HepG2 (cell line): ENCODE measurements around the gene DUS1L. TPM values are rescaled to one million over a fixed set of nuclear protein-coding genes. Genes with fewer than 3 reads are reported as not detected.
A peak's percentile ranks its signal among the peaks of the same experiment; 100 is the strongest.

ENCODE experiments used
- BRCA1 ChIP-seq: sonication (generic); formaldehyde crosslinking; IDR thresholded peaks from 2 replicates; pipeline ENCODE4 v1.4.0; 2020; ENCODE audit warnings: missing genetic modification reagents
- CBX5 ChIP-seq: sonication (generic); formaldehyde crosslinking; IDR thresholded peaks from 2 replicates; pipeline ENCODE4 v1.4.0; 2020; ENCODE audit warnings: missing genetic modification reagents, borderline replicate concordance
- CREB1 ChIP-seq, 2 experiments: fragments of 450-650 bp in 1 of 2; IDR thresholded peaks; 2 replicates each; pipeline ENCODE4 v1.6.1; 2016 to 2017; ENCODE audit warnings: control low read depth in 1 of 2, mild to moderate bottlenecking in 1 of 2, missing compliant biosample characterization in 1 of 2, missing genetic modification characterization in 1 of 2
- DMAP1 ChIP-seq: IDR thresholded peaks from 2 replicates; pipeline ENCODE4 v1.6.1; 2016
- HOXA5 ChIP-seq: sonication (generic); formaldehyde crosslinking; IDR thresholded peaks from 2 replicates; pipeline ENCODE4 v1.4.0; 2020; ENCODE audit warnings: missing genetic modification reagents
- NFYB ChIP-seq: sonication (generic); formaldehyde crosslinking; IDR thresholded peaks from 2 replicates; pipeline ENCODE4 v1.4.0; 2020; ENCODE audit warnings: missing genetic modification reagents
- SP140L ChIP-seq: sonication (generic); formaldehyde crosslinking; IDR thresholded peaks from 2 replicates; pipeline ENCODE4 v1.4.0; 2020; ENCODE audit warnings: missing genetic modification reagents, borderline replicate concordance
- ZBTB1 ChIP-seq: sonication (generic); formaldehyde crosslinking; IDR thresholded peaks from 2 replicates; pipeline ENCODE4 v1.4.0; 2020; ENCODE audit warnings: missing genetic modification reagents, borderline replicate concordance
- ZKSCAN5 ChIP-seq: sonication (generic); formaldehyde crosslinking; IDR thresholded peaks from 2 replicates; pipeline ENCODE4 v1.5.1; 2020; ENCODE audit warnings: mild to moderate bottlenecking, missing genetic modification reagents
- ZNF205 ChIP-seq: IDR thresholded peaks from 2 replicates; pipeline ENCODE4 v1.6.1; 2018; ENCODE audit warnings: missing biosample characterization, missing genetic modification reagents
- ZNF256 ChIP-seq: sonication (generic); formaldehyde crosslinking; conservative IDR thresholded peaks from 2 replicates; pipeline ENCODE4 v1.4.0; 2020; ENCODE audit warnings: missing genetic modification reagents
- ZNF329 ChIP-seq: sonication (generic); formaldehyde crosslinking; IDR thresholded peaks from 2 replicates; pipeline ENCODE4 v1.9.0; 2021; ENCODE audit warnings: low read depth, mild to moderate bottlenecking, missing genetic modification reagents
- ZNF333 ChIP-seq: sonication (generic); formaldehyde crosslinking; IDR thresholded peaks from 2 replicates; pipeline ENCODE4 v1.4.0; 2020; ENCODE audit warnings: mild to moderate bottlenecking, missing genetic modification reagents, borderline replicate concordance
- ZNF335 ChIP-seq: sonication (generic); formaldehyde crosslinking; IDR thresholded peaks from 2 replicates; pipeline ENCODE4 v1.4.0; 2020; ENCODE audit warnings: missing genetic modification reagents
- ZNF460 ChIP-seq: sonication (generic); formaldehyde crosslinking; IDR thresholded peaks from 2 replicates; pipeline ENCODE4 v1.5.1; 2020; ENCODE audit warnings: missing genetic modification reagents, mild to moderate bottlenecking, borderline replicate concordance
- ZNF549 ChIP-seq: sonication (generic); formaldehyde crosslinking; IDR thresholded peaks from 2 replicates; pipeline ENCODE4 v1.5.0; 2020; ENCODE audit warnings: missing genetic modification reagents
- ZNF572 ChIP-seq: sonication (generic); formaldehyde crosslinking; IDR thresholded peaks from 2 replicates; pipeline ENCODE4 v1.5.1; 2020; ENCODE audit warnings: mild to moderate bottlenecking, missing genetic modification reagents
- ZNF709 ChIP-seq: sonication (generic); formaldehyde crosslinking; IDR thresholded peaks from 2 replicates; pipeline ENCODE4 v1.5.0; 2020; ENCODE audit warnings: mild to moderate bottlenecking, missing genetic modification reagents
- ZSCAN30 ChIP-seq: sonication (generic); formaldehyde crosslinking; IDR thresholded peaks from 2 replicates; pipeline ENCODE4 v1.5.0; 2020; ENCODE audit warnings: mild to moderate bottlenecking, missing genetic modification reagents
- polyA plus RNA-seq, 8 experiments: library from polyadenylated mRNA; depleted of rRNA in 3 of 8; stranded (reverse) in 7 of 8; unstranded in 1 of 8; fragments of >200 nt; fragmentation: Illumina TruSeq in 4 of 8; extraction: Trizol in 4 of 8; gene quantifications; 2 replicates each; pipeline versions ENCODE4 v1.2.1 to v1.2.3, GENCODE V29; 2011 to 2016; ENCODE audit warnings: low read depth in 4 of 8, missing spikeins in 1 of 8, mixed read lengths in 1 of 8; ENCODE audit not compliant: insufficient read depth in 1 of 8
- total RNA-seq, 5 experiments: library from RNA; depleted of rRNA; stranded (reverse); fragments of >200 nt; fragmentation: Illumina TruSeq; extraction: Trizol; gene quantifications; 2 replicates each; pipeline ENCODE4 v1.2.3, GENCODE V29; 2016; ENCODE audit warnings: low read depth in 1 of 5
- TF ChIP-seq, protein P1 (sequence below): sonication (generic); formaldehyde crosslinking; conservative IDR thresholded peaks from 2 replicates; pipeline ENCODE4 v1.4.0; 2020; ENCODE audit warnings: missing genetic modification reagents
- TF ChIP-seq, protein P2 (sequence below): sonication (generic); formaldehyde crosslinking; IDR thresholded peaks from 2 replicates; pipeline ENCODE4 v1.4.0; 2020; ENCODE audit warnings: missing genetic modification reagents
- TF ChIP-seq, protein P3 (sequence below): sonication (generic); formaldehyde crosslinking; IDR thresholded peaks from 2 replicates; pipeline ENCODE4 v1.4.0; 2020; ENCODE audit warnings: missing genetic modification reagents
- TF ChIP-seq, protein P4 (sequence below): sonication (generic); formaldehyde crosslinking; conservative IDR thresholded peaks from 2 replicates; pipeline ENCODE4 v1.8.0; 2022; ENCODE audit warnings: missing genetic modification reagents
- TF ChIP-seq, protein P5 (sequence below): sonication (generic); formaldehyde crosslinking; IDR thresholded peaks from 2 replicates; pipeline ENCODE4 v1.8.0; 2022; ENCODE audit warnings: missing genetic modification reagents, low read depth, mild to moderate bottlenecking, borderline replicate concordance

The DUS1L gene
- total and polyA plus RNA-seq, 2 of the 13 experiments (the other 11 are each of a cell fraction or from before 2014, with no cell fraction given): 81.0 to 109 TPM

DNA sequence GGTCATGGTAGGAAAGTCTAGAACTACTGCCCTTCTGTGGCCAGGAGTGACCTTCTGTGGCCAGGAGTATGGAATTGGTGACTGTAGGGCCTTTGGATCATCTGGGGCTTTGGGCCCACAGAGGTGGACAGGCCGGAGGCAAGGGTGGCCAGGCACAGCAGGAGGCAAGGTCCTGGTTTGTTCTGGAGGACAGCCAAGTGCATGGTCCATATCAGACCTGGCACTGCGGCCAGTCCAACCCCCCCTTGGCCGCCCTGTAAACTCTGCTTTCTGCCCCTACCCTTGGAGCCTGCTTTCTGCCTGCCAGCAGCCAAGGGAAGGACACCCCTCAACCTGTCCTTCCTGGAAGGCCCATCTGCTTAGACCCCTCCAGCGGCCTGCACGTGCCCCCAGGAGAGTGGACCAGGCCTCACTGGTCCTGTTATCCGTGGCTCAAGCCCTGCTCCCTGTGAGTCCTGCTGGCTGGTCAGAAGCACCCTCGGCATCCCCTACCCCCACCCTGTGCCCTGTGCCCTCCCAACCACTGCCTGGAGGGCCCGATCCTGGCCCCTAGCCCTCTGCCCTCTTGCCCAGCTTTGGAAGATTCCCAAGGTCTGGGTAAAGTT, 25.8 kb downstream of the DUS1L start (continued):
- TF ChIP-seq, protein P1, sequence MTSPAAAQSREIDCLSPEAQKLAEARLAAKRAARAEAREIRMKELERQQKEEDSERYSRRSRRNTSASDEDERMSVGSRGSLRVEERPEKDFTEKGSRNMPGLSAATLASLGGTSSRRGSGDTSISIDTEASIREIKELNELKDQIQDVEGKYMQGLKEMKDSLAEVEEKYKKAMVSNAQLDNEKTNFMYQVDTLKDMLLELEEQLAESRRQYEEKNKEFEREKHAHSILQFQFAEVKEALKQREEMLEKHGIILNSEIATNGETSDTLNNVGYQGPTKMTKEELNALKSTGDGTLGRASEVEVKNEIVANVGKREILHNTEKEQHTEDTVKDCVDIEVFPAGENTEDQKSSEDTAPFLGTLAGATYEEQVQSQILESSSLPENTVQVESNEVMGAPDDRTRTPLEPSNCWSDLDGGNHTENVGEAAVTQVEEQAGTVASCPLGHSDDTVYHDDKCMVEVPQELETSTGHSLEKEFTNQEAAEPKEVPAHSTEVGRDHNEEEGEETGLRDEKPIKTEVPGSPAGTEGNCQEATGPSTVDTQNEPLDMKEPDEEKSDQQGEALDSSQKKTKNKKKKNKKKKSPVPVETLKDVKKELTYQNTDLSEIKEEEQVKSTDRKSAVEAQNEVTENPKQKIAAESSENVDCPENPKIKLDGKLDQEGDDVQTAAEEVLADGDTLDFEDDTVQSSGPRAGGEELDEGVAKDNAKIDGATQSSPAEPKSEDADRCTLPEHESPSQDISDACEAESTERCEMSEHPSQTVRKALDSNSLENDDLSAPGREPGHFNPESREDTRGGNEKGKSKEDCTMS: no peak
- no peak for TF ChIP-seq ZSCAN30
- TF ChIP-seq ZNF335 (CRISPR knock-in tag): no peak
- TF ChIP-seq ZNF333 (CRISPR knock-in tag): peak; percentile 51; the same call in 1 of the 2 replicates
- TF ChIP-seq ZKSCAN5 (CRISPR knock-in tag): no peak
- no peak for TF ChIP-seq ZNF329 (CRISPR knock-in tag)
- TF ChIP-seq, protein P2, sequence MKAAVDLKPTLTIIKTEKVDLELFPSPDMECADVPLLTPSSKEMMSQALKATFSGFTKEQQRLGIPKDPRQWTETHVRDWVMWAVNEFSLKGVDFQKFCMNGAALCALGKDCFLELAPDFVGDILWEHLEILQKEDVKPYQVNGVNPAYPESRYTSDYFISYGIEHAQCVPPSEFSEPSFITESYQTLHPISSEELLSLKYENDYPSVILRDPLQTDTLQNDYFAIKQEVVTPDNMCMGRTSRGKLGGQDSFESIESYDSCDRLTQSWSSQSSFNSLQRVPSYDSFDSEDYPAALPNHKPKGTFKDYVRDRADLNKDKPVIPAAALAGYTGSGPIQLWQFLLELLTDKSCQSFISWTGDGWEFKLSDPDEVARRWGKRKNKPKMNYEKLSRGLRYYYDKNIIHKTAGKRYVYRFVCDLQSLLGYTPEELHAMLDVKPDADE (CRISPR knock-in tag): no peak
- TF ChIP-seq ZNF549: no peak
- TF ChIP-seq SP140L: no peak
- TF ChIP-seq CBX5 (CRISPR knock-in tag): no peak
- TF ChIP-seq, protein P3, sequence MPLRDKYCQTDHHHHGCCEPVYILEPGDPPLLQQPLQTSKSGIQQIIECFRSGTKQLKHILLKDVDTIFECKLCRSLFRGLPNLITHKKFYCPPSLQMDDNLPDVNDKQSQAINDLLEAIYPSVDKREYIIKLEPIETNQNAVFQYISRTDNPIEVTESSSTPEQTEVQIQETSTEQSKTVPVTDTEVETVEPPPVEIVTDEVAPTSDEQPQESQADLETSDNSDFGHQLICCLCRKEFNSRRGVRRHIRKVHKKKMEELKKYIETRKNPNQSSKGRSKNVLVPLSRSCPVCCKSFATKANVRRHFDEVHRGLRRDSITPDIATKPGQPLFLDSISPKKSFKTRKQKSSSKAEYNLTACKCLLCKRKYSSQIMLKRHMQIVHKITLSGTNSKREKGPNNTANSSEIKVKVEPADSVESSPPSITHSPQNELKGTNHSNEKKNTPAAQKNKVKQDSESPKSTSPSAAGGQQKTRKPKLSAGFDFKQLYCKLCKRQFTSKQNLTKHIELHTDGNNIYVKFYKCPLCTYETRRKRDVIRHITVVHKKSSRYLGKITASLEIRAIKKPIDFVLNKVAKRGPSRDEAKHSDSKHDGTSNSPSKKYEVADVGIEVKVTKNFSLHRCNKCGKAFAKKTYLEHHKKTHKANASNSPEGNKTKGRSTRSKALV (CRISPR knock-in tag): no peak
- TF ChIP-seq DMAP1 (CRISPR knock-in tag): no peak
- TF ChIP-seq ZNF205 (CRISPR knock-in tag): no peak
- no peak for TF ChIP-seq ZNF572 (CRISPR knock-in tag)
- TF ChIP-seq, protein P4, sequence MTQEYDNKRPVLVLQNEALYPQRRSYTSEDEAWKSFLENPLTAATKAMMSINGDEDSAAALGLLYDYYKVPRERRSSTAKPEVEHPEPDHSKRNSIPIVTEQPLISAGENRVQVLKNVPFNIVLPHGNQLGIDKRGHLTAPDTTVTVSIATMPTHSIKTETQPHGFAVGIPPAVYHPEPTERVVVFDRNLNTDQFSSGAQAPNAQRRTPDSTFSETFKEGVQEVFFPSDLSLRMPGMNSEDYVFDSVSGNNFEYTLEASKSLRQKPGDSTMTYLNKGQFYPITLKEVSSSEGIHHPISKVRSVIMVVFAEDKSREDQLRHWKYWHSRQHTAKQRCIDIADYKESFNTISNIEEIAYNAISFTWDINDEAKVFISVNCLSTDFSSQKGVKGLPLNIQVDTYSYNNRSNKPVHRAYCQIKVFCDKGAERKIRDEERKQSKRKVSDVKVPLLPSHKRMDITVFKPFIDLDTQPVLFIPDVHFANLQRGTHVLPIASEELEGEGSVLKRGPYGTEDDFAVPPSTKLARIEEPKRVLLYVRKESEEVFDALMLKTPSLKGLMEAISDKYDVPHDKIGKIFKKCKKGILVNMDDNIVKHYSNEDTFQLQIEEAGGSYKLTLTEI: no peak
- TF ChIP-seq, protein P5, sequence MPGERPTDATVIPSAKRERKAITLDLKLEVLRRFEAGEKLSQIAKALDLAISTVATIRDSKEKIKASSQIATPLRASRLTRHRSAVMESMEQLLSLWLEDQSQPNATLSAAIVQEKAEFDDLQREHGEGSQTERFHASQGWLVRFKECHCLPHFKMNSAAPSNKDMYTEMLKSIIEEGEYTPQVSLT: no peak
- no peak for TF ChIP-seq ZNF256
- no peak for TF ChIP-seq ZNF709
- TF ChIP-seq ZBTB1 (CRISPR knock-in tag): no peak
- TF ChIP-seq HOXA5 (CRISPR knock-in tag): no peak
- no peak for TF ChIP-seq BRCA1 (CRISPR knock-in tag)
- no peak for TF ChIP-seq CREB1 (IDR thresholded peaks at IDR 0.05)
- no peak for TF ChIP-seq CREB1 (CRISPR knock-in tag; IDR thresholded peaks at IDR 0.05)
- no peak for TF ChIP-seq ZNF460 (CRISPR knock-in tag)
- TF ChIP-seq NFYB: 0 out of 2 replicates have a peak, but pooled peaks have one; percentile 10
